Epithelial cell of proximal tubule (primary cell): ENCODE measurements around the gene SDHC. TPM values are rescaled to one million over a fixed set of nuclear protein-coding genes. Genes with fewer than 3 reads are reported as not detected.

Source experiments
- DNase-seq: peaks from one replicate; pipeline ENCODE4 v3.0.0-alpha.2; 2011; ENCODE audit warnings: low read depth
- H3K4me3 ChIP-seq: 2 replicates; pipeline ENCODE4 v1.5.1; 2011; ENCODE audit warnings: low read depth, mild to moderate bottlenecking, low read length
- total RNA-seq: library from RNA; depleted of rRNA; stranded (reverse); fragments of >200 nt; gene quantifications from 2 replicates; pipeline ENCODE4 v1.2.3, GENCODE V29; 2015
- TF ChIP-seq, protein P1 (sequence below): conservative IDR thresholded peaks from 2 replicates; pipeline ENCODE4 v1.5.1; 2012; ENCODE audit warnings: low read depth, mild to moderate bottlenecking, low read length

SDHC gene, protein sequence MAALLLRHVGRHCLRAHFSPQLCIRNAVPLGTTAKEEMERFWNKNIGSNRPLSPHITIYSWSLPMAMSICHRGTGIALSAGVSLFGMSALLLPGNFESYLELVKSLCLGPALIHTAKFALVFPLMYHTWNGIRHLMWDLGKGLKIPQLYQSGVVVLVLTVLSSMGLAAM
- total RNA-seq = 12.7 and 15.8 TPM in 2 replicates

DNA sequence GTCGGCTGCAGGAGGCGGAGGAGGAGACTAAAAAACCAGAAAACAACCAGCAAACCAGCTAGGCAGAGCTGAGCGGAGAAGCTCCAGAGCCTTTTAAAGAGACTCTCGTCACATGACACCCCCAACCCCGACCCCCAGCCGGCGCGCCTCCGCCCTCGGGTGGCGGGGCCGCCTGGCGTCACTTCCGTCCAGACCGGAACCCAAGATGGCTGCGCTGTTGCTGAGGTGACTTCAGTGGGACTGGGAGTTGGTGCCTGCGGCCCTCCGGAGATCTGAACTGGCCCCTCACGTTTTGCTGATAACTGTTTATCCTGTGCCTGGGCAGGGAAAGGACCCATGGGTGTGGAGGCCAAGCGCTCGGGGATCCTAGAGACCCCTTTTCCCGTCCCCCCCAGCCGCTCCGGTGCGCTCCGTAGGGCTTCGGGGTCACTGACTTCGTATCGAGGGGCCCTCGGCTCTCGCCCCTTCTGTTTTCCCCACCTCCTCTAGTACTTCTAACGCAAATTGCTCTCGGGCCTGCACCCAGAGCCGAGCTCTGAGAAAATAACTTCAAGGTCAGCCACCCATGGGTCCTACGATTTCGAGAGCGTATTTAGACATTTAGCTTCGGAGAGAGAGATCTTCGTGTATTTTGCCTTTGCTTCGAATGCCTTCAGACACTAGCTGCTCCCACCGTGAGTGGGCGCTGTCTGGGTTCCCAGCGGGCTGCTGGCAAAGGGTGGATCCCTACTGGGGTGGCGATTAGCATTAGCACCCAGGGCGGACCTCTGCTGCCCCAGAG lies at the start of gene SDHC:
Gene SDHC, plus strand, starts transcription at position 181 of the 781 bp plus-strand sequence. Its CDS starts 25 bp downstream, at position 206.
- peak; percentile 44 for DNase-seq
- peak within 1 kb of the TSS; percentile 66 for H3K4me3 ChIP-seq
- TF ChIP-seq, protein P1, sequence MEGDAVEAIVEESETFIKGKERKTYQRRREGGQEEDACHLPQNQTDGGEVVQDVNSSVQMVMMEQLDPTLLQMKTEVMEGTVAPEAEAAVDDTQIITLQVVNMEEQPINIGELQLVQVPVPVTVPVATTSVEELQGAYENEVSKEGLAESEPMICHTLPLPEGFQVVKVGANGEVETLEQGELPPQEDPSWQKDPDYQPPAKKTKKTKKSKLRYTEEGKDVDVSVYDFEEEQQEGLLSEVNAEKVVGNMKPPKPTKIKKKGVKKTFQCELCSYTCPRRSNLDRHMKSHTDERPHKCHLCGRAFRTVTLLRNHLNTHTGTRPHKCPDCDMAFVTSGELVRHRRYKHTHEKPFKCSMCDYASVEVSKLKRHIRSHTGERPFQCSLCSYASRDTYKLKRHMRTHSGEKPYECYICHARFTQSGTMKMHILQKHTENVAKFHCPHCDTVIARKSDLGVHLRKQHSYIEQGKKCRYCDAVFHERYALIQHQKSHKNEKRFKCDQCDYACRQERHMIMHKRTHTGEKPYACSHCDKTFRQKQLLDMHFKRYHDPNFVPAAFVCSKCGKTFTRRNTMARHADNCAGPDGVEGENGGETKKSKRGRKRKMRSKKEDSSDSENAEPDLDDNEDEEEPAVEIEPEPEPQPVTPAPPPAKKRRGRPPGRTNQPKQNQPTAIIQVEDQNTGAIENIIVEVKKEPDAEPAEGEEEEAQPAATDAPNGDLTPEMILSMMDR = peak; percentile 72

DNA sequence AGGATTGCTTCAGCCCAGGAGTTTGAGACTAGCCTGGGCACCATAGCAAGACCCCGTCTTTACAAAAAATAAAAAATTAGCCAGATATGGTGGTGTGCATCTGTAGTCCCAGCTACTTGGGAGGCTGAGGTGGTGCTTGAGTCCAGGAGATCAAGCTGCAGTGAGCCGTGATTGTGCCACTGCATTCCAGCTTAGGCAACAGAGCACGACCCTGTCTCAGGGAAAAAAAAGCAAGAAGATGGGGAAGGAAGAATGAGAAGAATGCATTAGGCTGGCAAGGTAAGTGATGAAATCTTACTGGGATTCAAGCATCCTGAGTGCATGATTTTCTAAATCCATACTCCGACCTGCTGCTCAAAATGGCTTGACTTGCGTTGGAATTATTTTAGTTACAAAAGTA lies 48.9 kb upstream of the SDHC start:
- TF ChIP-seq, protein P1 = no peak
- no peak overlapping the region for H3K4me3 ChIP-seq
- DNase-seq = no peak

DNA sequence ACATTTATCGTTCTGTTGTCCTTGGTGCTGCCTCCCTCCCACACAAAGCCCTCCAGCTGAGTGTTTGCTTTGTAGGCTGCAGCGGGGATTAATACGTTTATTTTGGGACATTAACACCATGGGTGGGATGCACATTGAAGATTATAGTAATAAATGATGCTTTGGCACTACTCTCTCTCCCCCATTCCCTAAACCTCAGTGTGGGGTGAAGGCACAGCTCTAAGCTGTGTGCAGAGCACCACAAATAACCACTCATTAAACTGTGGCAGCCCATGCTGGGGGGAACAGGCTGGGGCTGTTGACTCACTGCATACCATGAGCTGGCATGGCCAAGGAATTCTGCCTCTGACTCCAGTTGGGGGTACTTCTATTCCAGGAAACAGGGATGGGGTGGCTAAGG lies 48.0 kb upstream of the SDHC start:
- no peak for DNase-seq
- no peak overlapping the region for H3K4me3 ChIP-seq
- TF ChIP-seq, protein P1 = no peak

DNA sequence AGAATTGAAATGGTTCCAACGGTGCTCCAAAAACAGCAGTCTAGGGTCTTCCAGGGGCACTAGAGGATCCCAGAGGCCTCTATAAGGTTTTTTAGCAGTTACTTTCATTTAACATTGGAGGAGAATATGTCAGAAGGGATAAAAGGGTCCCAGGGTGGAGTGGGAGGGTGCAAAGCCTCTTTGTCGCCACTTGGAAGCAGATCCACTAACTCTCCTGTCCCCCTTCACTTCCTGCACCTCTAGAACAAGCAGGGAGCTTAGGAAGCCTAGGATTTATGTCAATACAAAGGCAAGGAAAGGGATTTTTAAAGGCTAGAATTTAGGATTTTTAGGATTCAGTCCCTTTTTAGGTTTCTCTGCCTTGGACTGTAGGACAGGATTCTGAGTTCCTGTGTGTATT lies 47.3 kb upstream of the SDHC start:
- no peak for DNase-seq
- H3K4me3 ChIP-seq = no peak overlapping the region
- TF ChIP-seq, protein P1 = no peak

DNA sequence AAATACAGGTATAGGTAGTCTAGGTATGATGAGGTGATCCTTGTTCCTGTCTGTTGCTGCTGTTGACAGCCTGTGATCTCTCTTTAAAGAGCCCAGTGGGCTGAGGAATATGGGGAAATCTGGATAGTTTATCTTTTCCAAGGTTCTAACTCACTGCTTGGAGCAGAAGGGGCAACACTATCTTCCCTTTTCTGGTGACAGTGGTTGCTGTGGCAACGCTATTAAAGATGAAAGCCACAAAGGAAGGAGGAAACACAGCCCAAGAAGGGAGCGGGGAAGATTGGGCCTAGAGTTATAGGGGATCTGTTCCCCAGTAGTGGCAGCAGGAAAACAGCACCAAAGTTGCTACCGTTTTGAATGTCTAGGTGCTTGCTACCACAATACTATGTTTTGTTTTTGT lies 46.9 kb upstream of the SDHC start:
- TF ChIP-seq, protein P1 = no peak

GRCh38 chr1:161273402-161273801 lies 40.8 kb upstream of the SDHC start:
- TF ChIP-seq, protein P1 = no peak
- no peak overlapping the region for H3K4me3 ChIP-seq
- no peak for DNase-seq

More for the DNA sequence above, 46.9 kb upstream of the SDHC start:
- no peak for DNase-seq
- no peak overlapping the region for H3K4me3 ChIP-seq

GRCh38 chr1:161274874-161275273 lies 39.3 kb upstream of the SDHC start:
- no peak overlapping the region for H3K4me3 ChIP-seq
- DNase-seq = no peak
- TF ChIP-seq, protein P1 = no peak
